Activated CD4-positive, alpha-beta T cell treated with anti-CD3 and anti-CD28 coated beads, Interleukin-2, amount 10 ng/mL, durations not matched to agents 7 days and 5 days (primary cell): ENCODE data around the gene SGCD. TPM values are rescaled to one million over a fixed set of nuclear protein-coding genes. Genes with fewer than 3 reads are reported as not detected.

ENCODE experiments used
- CTCF ChIA-PET: fragments of 350-600 bp; sonication (Branson Sonifier 250); formaldehyde crosslinking; loops from one replicate; lab custom pipeline; 2021; ENCODE audit warnings: antibody characterized with exemption; lab: Charles Lee
- POLR2A ChIA-PET: fragments of 350-600 bp; sonication (Branson Sonifier 250); formaldehyde crosslinking; loops from one replicate; lab custom pipeline; 2021; ENCODE audit warnings: antibody characterized with exemption; lab: Charles Lee
- DNase-seq: peaks from one replicate; pipeline ENCODE4 v3.0.0-alpha.2; 2020
- H3K27ac Mint-ChIP-seq: one replicate; pipeline ENCODE4 v1.8.0; 2021; ENCODE audit warnings: mild to moderate bottlenecking, moderate library complexity, mixed read lengths
- H3K27me3 Mint-ChIP-seq: one replicate; pipeline ENCODE4 v1.8.0; 2021; ENCODE audit warnings: mixed read lengths
- H3K36me3 Mint-ChIP-seq: one replicate; pipeline ENCODE4 v1.8.0; 2021; ENCODE audit warnings: low read depth, mixed read lengths
- H3K4me1 Mint-ChIP-seq: one replicate; pipeline ENCODE4 v1.8.0; 2021; ENCODE audit warnings: mixed read lengths
- H3K4me3 Mint-ChIP-seq: one replicate; pipeline ENCODE4 v1.8.0; 2021; ENCODE audit warnings: mild to moderate bottlenecking, moderate library complexity, mixed read lengths
- H3K9me3 Mint-ChIP-seq: one replicate; pipeline ENCODE4 v1.8.0; 2021; ENCODE audit warnings: mixed read lengths
- total RNA-seq, 2 experiments: library from RNA; stranded (reverse); gene quantifications; one replicate each; pipeline ENCODE4 v1.2.3, GENCODE V29; 2021

The SGCD gene
- total RNA-seq = not detected

- H3K9me3 Mint-ChIP-seq = no peaks in the 10 kb centered on the region
- H3K27ac Mint-ChIP-seq = no peak within 1 kb of the TSS
- ChIA-PET CTCF (no interaction called here), POLR2A (no interaction called here)
- no peak within 1 kb of the TSS for H3K4me3 Mint-ChIP-seq
- peaks cover 13% of the 10 kb centered on the region for H3K27me3 Mint-ChIP-seq
- no peaks in the 10 kb centered on the region for H3K4me1 Mint-ChIP-seq
- no peak for DNase-seq
- H3K36me3 Mint-ChIP-seq = no peaks in the 10 kb centered on the region
Measured at GRCh38 chr5:156326718-156327259, at the start of gene SGCD. TSS of gene SGCD (plus strand) at chr5:156327164.

- Mint-ChIP-seq H3K36me3 (no peaks in the 10 kb centered on the region), H3K9me3 (no peaks in the 10 kb centered on the region), H3K4me3 (no peak overlapping the region), H3K27me3 (no peaks in the 10 kb centered on the region), H3K27ac (no peak overlapping the region), H3K4me1 (no peaks in the 10 kb centered on the region)
- DNase-seq = no peak
- ChIA-PET POLR2A (no interaction called here), CTCF (no interaction called here)
Measured at GRCh38 chr5:156277290-156277689, 49.7 kb upstream of the SGCD start.

- H3K4me3 Mint-ChIP-seq = no peak overlapping the region
- DNase-seq = no peak
- H3K27me3 Mint-ChIP-seq = no peaks in the 10 kb centered on the region
- no peaks in the 10 kb centered on the region for H3K4me1 Mint-ChIP-seq
- ChIA-PET CTCF (no interaction called here), POLR2A (no interaction called here)
- no peaks in the 10 kb centered on the region for H3K9me3 Mint-ChIP-seq
- no peaks in the 10 kb centered on the region for H3K36me3 Mint-ChIP-seq
- no peak overlapping the region for H3K27ac Mint-ChIP-seq
Measured at GRCh38 chr5:156295431-156295830, 31.5 kb upstream of the SGCD start.

GRCh38 chr5:156310115-156310514 is 16.8 kb upstream of the SGCD start:
- H3K4me3 Mint-ChIP-seq = no peak overlapping the region
- CTCF ChIA-PET = no interaction called here
- no peaks in the 10 kb centered on the region for H3K4me1 Mint-ChIP-seq
- POLR2A ChIA-PET = no interaction called here
- H3K36me3 Mint-ChIP-seq = no peaks in the 10 kb centered on the region
- H3K9me3 Mint-ChIP-seq = peaks cover 2% of the 10 kb centered on the region
- H3K27me3 Mint-ChIP-seq = no peaks in the 10 kb centered on the region
- no peak for DNase-seq
- no peak overlapping the region for H3K27ac Mint-ChIP-seq

GRCh38 chr5:156312897-156313694 is 13.9 kb upstream of the SGCD start:
- ChIA-PET POLR2A (no interaction called here), CTCF (no interaction called here)
- H3K4me3 Mint-ChIP-seq = no peak overlapping the region
- H3K27ac Mint-ChIP-seq = no peak overlapping the region
- no peaks in the 10 kb centered on the region for H3K9me3 Mint-ChIP-seq
- H3K4me1 Mint-ChIP-seq = no peaks in the 10 kb centered on the region
- no peaks in the 10 kb centered on the region for H3K36me3 Mint-ChIP-seq
- DNase-seq = no peak
- no peaks in the 10 kb centered on the region for H3K27me3 Mint-ChIP-seq

GRCh38 chr5:156314416-156314815 is 12.5 kb upstream of the SGCD start:
- DNase-seq = no peak
- Mint-ChIP-seq H3K9me3 (no peaks in the 10 kb centered on the region), H3K27me3 (no peaks in the 10 kb centered on the region), H3K27ac (no peak overlapping the region), H3K4me3 (no peak overlapping the region), H3K36me3 (no peaks in the 10 kb centered on the region), H3K4me1 (no peaks in the 10 kb centered on the region)
- CTCF ChIA-PET = no interaction called here
- POLR2A ChIA-PET = no interaction called here

GRCh38 chr5:156322666-156323065 is 4.3 kb upstream of the SGCD start:
- CTCF ChIA-PET = no interaction called here
- H3K9me3 Mint-ChIP-seq = no peaks in the 10 kb centered on the region
- peaks cover 11% of the 10 kb centered on the region for H3K27me3 Mint-ChIP-seq
- POLR2A ChIA-PET = no interaction called here
- H3K4me3 Mint-ChIP-seq = no peak overlapping the region
- H3K36me3 Mint-ChIP-seq = no peaks in the 10 kb centered on the region
- no peak for DNase-seq
- no peak overlapping the region for H3K27ac Mint-ChIP-seq
- no peaks in the 10 kb centered on the region for H3K4me1 Mint-ChIP-seq

GRCh38 chr5:156327296-156327695 is 332 bp downstream of the SGCD start:
- H3K27ac Mint-ChIP-seq = no peak overlapping the region
- CTCF ChIA-PET = no interaction called here

GRCh38 chr5:156328161-156328560 is 1.2 kb downstream of the SGCD start:
- no peaks in the 10 kb centered on the region for H3K4me1 Mint-ChIP-seq

More at GRCh38 chr5:156327296-156327695, 332 bp downstream of the SGCD start:
- DNase-seq = no peak
- Mint-ChIP-seq H3K4me3 (no peak overlapping the region), H3K27me3 (peaks cover 13% of the 10 kb centered on the region), H3K4me1 (no peaks in the 10 kb centered on the region), H3K36me3 (no peaks in the 10 kb centered on the region), H3K9me3 (no peaks in the 10 kb centered on the region)
- POLR2A ChIA-PET = no interaction called here

GRCh38 chr5:156328766-156329165 is 1.8 kb downstream of the SGCD start:
- Mint-ChIP-seq H3K9me3 (no peaks in the 10 kb centered on the region), H3K4me1 (no peaks in the 10 kb centered on the region)

More at GRCh38 chr5:156328161-156328560, 1.2 kb downstream of the SGCD start:
- Mint-ChIP-seq H3K9me3 (no peaks in the 10 kb centered on the region), H3K27ac (no peak overlapping the region), H3K27me3 (peaks cover 13% of the 10 kb centered on the region), H3K36me3 (no peaks in the 10 kb centered on the region), H3K4me3 (no peak overlapping the region)
- ChIA-PET POLR2A (no interaction called here), CTCF (no interaction called here)
- DNase-seq = no peak

GRCh38 chr5:156329171-156329611 is 2.2 kb downstream of the SGCD start:
- no peak for DNase-seq
- H3K4me3 Mint-ChIP-seq = no peak overlapping the region
- no peaks in the 10 kb centered on the region for H3K36me3 Mint-ChIP-seq
- ChIA-PET CTCF (no interaction called here), POLR2A (no interaction called here)
- no peaks in the 10 kb centered on the region for H3K9me3 Mint-ChIP-seq
- no peak overlapping the region for H3K27ac Mint-ChIP-seq
- H3K27me3 Mint-ChIP-seq = peaks cover 13% of the 10 kb centered on the region
- no peaks in the 10 kb centered on the region for H3K4me1 Mint-ChIP-seq

More at GRCh38 chr5:156328766-156329165, 1.8 kb downstream of the SGCD start:
- DNase-seq = no peak
- ChIA-PET POLR2A (no interaction called here), CTCF (no interaction called here)
- Mint-ChIP-seq H3K27me3 (peaks cover 13% of the 10 kb centered on the region), H3K4me3 (no peak overlapping the region), H3K27ac (no peak overlapping the region), H3K36me3 (no peaks in the 10 kb centered on the region)

GRCh38 chr5:156330141-156330870 is 3.3 kb downstream of the SGCD start:
- Mint-ChIP-seq H3K27ac (no peak overlapping the region), H3K4me3 (no peak overlapping the region), H3K27me3 (peaks cover 13% of the 10 kb centered on the region), H3K36me3 (no peaks in the 10 kb centered on the region), H3K4me1 (no peaks in the 10 kb centered on the region), H3K9me3 (no peaks in the 10 kb centered on the region)
- POLR2A ChIA-PET = no interaction called here
- CTCF ChIA-PET = interaction anchor here (0.6 kb wide), 1 partner anchor 107 kb away, joined by 3 read pairs; no protein-coding TSS in a partner anchor
- DNase-seq = no peak

GRCh38 chr5:156331181-156331580 is 4.2 kb downstream of the SGCD start:
- Mint-ChIP-seq H3K9me3 (no peaks in the 10 kb centered on the region), H3K27ac (no peak overlapping the region), H3K4me3 (no peak overlapping the region), H3K27me3 (peaks cover 13% of the 10 kb centered on the region), H3K36me3 (no peaks in the 10 kb centered on the region), H3K4me1 (no peaks in the 10 kb centered on the region)
- POLR2A ChIA-PET = no interaction called here
- DNase-seq = no peak
- CTCF ChIA-PET = no interaction called here
